Transverse colon (tissue), 4 donors: ENCODE data around the gene SPAST. TPM values are rescaled to one million over a fixed set of nuclear protein-coding genes. Genes with fewer than 3 reads are reported as not detected.
"Not testable (repeated sequence)": the region's sequence is repeated elsewhere in the genome, so short reads cannot be mapped to it uniquely, and the experiment has no call there.

Experiments used
- DNase-seq: peaks from one replicate; pipeline ENCODE4 v3.0.0-alpha.2; 2019
- H3K27ac ChIP-seq, 4 donors: fragments of 200-600 bp; sonication (generic); 2 replicates each; pipeline ENCODE4 v1.5.1; 2016 to 2018; ENCODE audit warnings: inconsistent platforms in 4 of 4
- H3K27me3 ChIP-seq: fragments of 200-600 bp; sonication (generic); 2 replicates; pipeline ENCODE4 v1.5.1; 2017; ENCODE audit warnings: inconsistent platforms
- H3K36me3 ChIP-seq, 4 donors: fragments of 200-600 bp; sonication (generic); 2 replicates each; pipeline ENCODE4 v1.5.1; 2017 to 2019; ENCODE audit warnings: inconsistent platforms in 4 of 4
- H3K4me1 ChIP-seq, 4 donors: fragments of 200-600 bp; sonication (generic); 2 replicates each; pipeline ENCODE4 v1.5.1; 2017 to 2020; ENCODE audit warnings: inconsistent platforms in 4 of 4
- H3K4me3 ChIP-seq, 4 donors: fragments of 200-600 bp; sonication (generic); 1 replicate in 1 of 4; 2 replicates in 3 of 4; pipeline versions ENCODE4 v1.5.1 to v1.6.1; 2017 to 2019; ENCODE audit warnings: inconsistent platforms in 4 of 4
- H3K9me3 ChIP-seq, 2 donors: fragments of 200-600 bp; sonication (generic); 2 replicates each; pipeline ENCODE4 v1.5.1; 2017 to 2019; ENCODE audit warnings: inconsistent platforms in 2 of 2
- EP300 ChIP-seq: sonication (generic); formaldehyde crosslinking; IDR thresholded peaks from one replicate; pipeline ENCODE4 v1.6.1; 2017; ENCODE audit warnings: antibody characterized with exemption, low read depth
- POLR2A ChIP-seq: fragments of 450-650 bp; IDR thresholded peaks from one replicate; pipeline ENCODE4 v1.6.1; 2016; ENCODE audit warnings: antibody characterized with exemption, mild to moderate bottlenecking, moderate library complexity
- POLR2AphosphoS5 ChIP-seq, 3 donors: sonication (generic); formaldehyde crosslinking; IDR thresholded peaks; one replicate each; pipeline ENCODE4 v1.6.1; 2016; ENCODE audit warnings: antibody characterized with exemption in 3 of 3
- WGBS, 2 donors: methylation state at CpG; one replicate each; pipeline ENCODE4 v1.1.5; 2018; ENCODE audit warnings: low coverage in 1 of 2; 5-methylcytosine and 5-hydroxymethylcytosine counted together
- in situ Hi-C, 4 donors: fragments of 200-750 bp; cut with MboI; loops; one replicate each; pipeline versions ENCODE4 v1.15.0 to v1.15.1; 2017; ENCODE audit warnings: low sequenced_read_pairs in 3 of 4, low pct_ligation_motif_present in 1 of 4, low pct_unique_long_range_greater_than_20kb in 1 of 4
- intact Hi-C: fragments of 100-400 bp; cut with DNase I; formaldehyde crosslinking; loops from one replicate; pipeline ENCODE4 v1.15.1; 2023; ENCODE audit warnings: low total_unique reads
- total RNA-seq, 4 donors: library from RNA; depleted of rRNA; stranded (reverse); fragments of >200 nt; gene quantifications; one replicate each; pipeline ENCODE4 v1.1.0, GENCODE V29; 2016
- TF ChIP-seq, protein P1 (sequence below), 5 experiments: fragments of 200-600 bp in 3 of 5; fragments of 450-650 bp in 2 of 5; sonication (generic) in 3 of 5; IDR thresholded peaks; 1 replicate in 2 of 5; 2 replicates in 3 of 5; pipeline ENCODE4 v1.5.1; 2016 to 2017; ENCODE audit warnings: antibody characterized with exemption in 5 of 5, inconsistent platforms in 3 of 5, mild to moderate bottlenecking in 2 of 5, moderate library complexity in 1 of 5

SPAST gene
- total RNA-seq, 4 donors from 2014 or later: 15.3 to 26.7 (median 21.2) TPM

GRCh38 chr2:32189011-32189410 is 125.7 kb downstream of the SPAST start:
- Histone ChIP-seq H3K27ac (no peak overlapping the region), H3K9me3 (no peaks in the 10 kb centered on the region), H3K4me3 (no peak overlapping the region), H3K27me3 (no peaks in the 10 kb centered on the region), H3K36me3 (peaks cover 0 to 37% (median 4%) of the 10 kb centered on the region in 4 donors), H3K4me1 (no peaks in the 10 kb centered on the region)
- 79 to 83% methylated on average over 5 to 6 of the region's 6 CpGs for WGBS, 2 donors
- intact Hi-C loops (no loop called here), in situ Hi-C loops (no loop called here)
- no peak for DNase-seq
- TF ChIP-seq POLR2A (no peak), POLR2AphosphoS5 (IDR thresholded peaks at IDR 0.05) (no peak), EP300 (no peak)
- TF ChIP-seq, protein P1, sequence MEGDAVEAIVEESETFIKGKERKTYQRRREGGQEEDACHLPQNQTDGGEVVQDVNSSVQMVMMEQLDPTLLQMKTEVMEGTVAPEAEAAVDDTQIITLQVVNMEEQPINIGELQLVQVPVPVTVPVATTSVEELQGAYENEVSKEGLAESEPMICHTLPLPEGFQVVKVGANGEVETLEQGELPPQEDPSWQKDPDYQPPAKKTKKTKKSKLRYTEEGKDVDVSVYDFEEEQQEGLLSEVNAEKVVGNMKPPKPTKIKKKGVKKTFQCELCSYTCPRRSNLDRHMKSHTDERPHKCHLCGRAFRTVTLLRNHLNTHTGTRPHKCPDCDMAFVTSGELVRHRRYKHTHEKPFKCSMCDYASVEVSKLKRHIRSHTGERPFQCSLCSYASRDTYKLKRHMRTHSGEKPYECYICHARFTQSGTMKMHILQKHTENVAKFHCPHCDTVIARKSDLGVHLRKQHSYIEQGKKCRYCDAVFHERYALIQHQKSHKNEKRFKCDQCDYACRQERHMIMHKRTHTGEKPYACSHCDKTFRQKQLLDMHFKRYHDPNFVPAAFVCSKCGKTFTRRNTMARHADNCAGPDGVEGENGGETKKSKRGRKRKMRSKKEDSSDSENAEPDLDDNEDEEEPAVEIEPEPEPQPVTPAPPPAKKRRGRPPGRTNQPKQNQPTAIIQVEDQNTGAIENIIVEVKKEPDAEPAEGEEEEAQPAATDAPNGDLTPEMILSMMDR (IDR thresholded peaks at IDR 0.05): no peak

- DNase-seq: no peak
- H3K36me3 ChIP-seq: peaks cover 0 to 47% (median 5%) of the 10 kb centered on the region in 4 donors
- no peaks in the 10 kb centered on the region for H3K27me3 ChIP-seq
- no peak overlapping the region for H3K27ac ChIP-seq
- TF ChIP-seq, protein P1 (IDR thresholded peaks at IDR 0.05): no peak
- TF ChIP-seq POLR2AphosphoS5 (IDR thresholded peaks at IDR 0.05) (no peak), EP300 (no peak), POLR2A (no peak)
- intact Hi-C loops (no loop called here), in situ Hi-C loops (no loop called here)
- no peaks in the 10 kb centered on the region for H3K9me3 ChIP-seq
- WGBS, 2 donors: 75 to 83% methylated on average over 1 of the region's 1 CpG
- H3K4me3 ChIP-seq: no peak overlapping the region
- no peaks in the 10 kb centered on the region for H3K4me1 ChIP-seq
Observed at GRCh38 chr2:32192418-32192817, 129.1 kb downstream of the SPAST start.

- H3K36me3 ChIP-seq: peaks cover 0 to 53% (median 4%) of the 10 kb centered on the region in 4 donors
- in situ Hi-C loops: no loop called here
- no peak overlapping the region for H3K4me3 ChIP-seq
- no peaks in the 10 kb centered on the region for H3K27me3 ChIP-seq
- 80 to 100% methylated on average over 1 of the region's 1 CpG for WGBS, 2 donors
- no peak for DNase-seq
- no peaks in the 10 kb centered on the region for H3K4me1 ChIP-seq
- H3K9me3 ChIP-seq: no peaks in the 10 kb centered on the region
- TF ChIP-seq POLR2A: no peak
- TF ChIP-seq POLR2AphosphoS5 (IDR thresholded peaks at IDR 0.05): no peak
- TF ChIP-seq EP300: no peak
- TF ChIP-seq, protein P1 (IDR thresholded peaks at IDR 0.05): no peak
- no peak overlapping the region for H3K27ac ChIP-seq
- intact Hi-C loops: no loop called here
Observed at GRCh38 chr2:32200814-32201213, 137.5 kb downstream of the SPAST start.

DNA sequence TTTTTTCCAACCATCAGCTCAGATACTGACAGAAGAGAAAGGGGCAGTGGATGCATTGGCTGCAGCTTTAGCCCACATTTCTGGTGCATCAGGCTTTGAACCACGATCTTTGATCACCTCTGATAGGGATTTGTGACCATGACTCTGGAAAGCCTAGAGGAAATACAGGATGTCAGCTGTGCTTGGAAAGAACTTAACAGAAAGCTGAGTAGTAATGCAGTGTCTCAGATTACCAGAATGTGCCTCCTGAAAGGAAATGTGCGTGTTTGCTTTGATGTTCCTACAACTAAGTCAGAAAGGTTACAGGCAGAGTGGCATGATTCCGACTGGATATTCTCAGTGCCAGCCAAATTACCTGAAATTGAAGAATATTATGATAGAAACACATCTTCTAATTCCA is 140.1 kb downstream of the SPAST start:
- 95 to 100% methylated on average over 1 to 3 of the region's 3 CpGs for WGBS, 2 donors
- intact Hi-C loops: not testable (repeated sequence)

More for the DNA sequence above, 140.1 kb downstream of the SPAST start:
- H3K4me3 ChIP-seq, H3K27ac ChIP-seq, H3K9me3 ChIP-seq, H3K4me1 ChIP-seq, H3K27me3 ChIP-seq, in situ Hi-C loops, DNase-seq: not testable (repeated sequence)
- H3K36me3 ChIP-seq: peaks cover 0 to 32% (median 4%) of the 10 kb centered on the region in 4 donors

Other genes starting within 250 kb of the SPAST start
- 10 to 100 TPM in 3 of 4 donors, 1 to 10 TPM in 1; 7.5 to 25.1 (median 17.0) TPM for gene MEMO1, start 52.5 kb upstream of the SPAST start, total RNA-seq
- gene DPY30, start 23.8 kb upstream of the SPAST start, total RNA-seq: 10 to 100 TPM in 3 of 4 donors, not detected in 1; 19.7 to 52.9 (median 42.6) TPM
- 10 to 100 TPM in 3 of 4 donors, 1 to 10 TPM in 1; 2.2 to 20.5 (median 17.8) TPM for gene SLC30A6, start 102.3 kb downstream of the SPAST start, total RNA-seq
- gene NLRC4, start 201.3 kb downstream of the SPAST start, total RNA-seq: 1 to 10 TPM in 1 of 4 donors, under 1 TPM in 3; 0.20 to 1.4 (median 0.39) TPM
- 10 to 100 TPM; 11.7 to 19.5 (median 16.1) TPM for gene YIPF4, start 214.3 kb downstream of the SPAST start, total RNA-seq